NCI-H82 treated with DMSO at 0.1 percent for 48 hours (cell line): Measurements from ENCODE around the gene AMPD1.

Source experiments
- DNase-seq: peaks from one replicate; lab custom pipeline; 2025; ENCODE audit not compliant: unreplicated experiment; lab: John Stamatoyannopoulos, UW

The AMPD1 gene

GRCh38 chr1:114700036-114700600 lies 4.8 kb upstream of the AMPD1 start:
- no peak for DNase-seq

GRCh38 chr1:114696810-114697209 lies 1.5 kb upstream of the AMPD1 start:
- DNase-seq = no peak

GRCh38 chr1:114694540-114695310 lies 621 bp downstream of the AMPD1 start:
- DNase-seq = no peak

GRCh38 chr1:114692947-114693346 lies 2.4 kb downstream of the AMPD1 start:
- DNase-seq = no peak

- DNase-seq = no peak
Measured at GRCh38 chr1:114691061-114691460, 4.3 kb downstream of the AMPD1 start.

- DNase-seq = no peak
Measured at GRCh38 chr1:114690148-114690547, 5.2 kb downstream of the AMPD1 start.

- DNase-seq = no peak
Measured at GRCh38 chr1:114688526-114688925, 6.8 kb downstream of the AMPD1 start.

GRCh38 chr1:114685851-114686250 lies 9.5 kb downstream of the AMPD1 start:
- no peak for DNase-seq

GRCh38 chr1:114677691-114678090 lies 17.7 kb downstream of the AMPD1 start:
- DNase-seq = no peak

- no peak for DNase-seq
Measured at GRCh38 chr1:114676115-114676514, 19.2 kb downstream of the AMPD1 start.

GRCh38 chr1:114671939-114672275 lies 23.4 kb downstream of the AMPD1 start:
- no peak for DNase-seq

GRCh38 chr1:114671011-114671938 lies 24.1 kb downstream of the AMPD1 start:
- DNase-seq = no peak

- peak; percentile 56 for DNase-seq
Measured at GRCh38 chr1:114670083-114671010, 25.0 kb downstream of the AMPD1 start.

- no peak for DNase-seq
Measured at GRCh38 chr1:114669562-114670082, 25.7 kb downstream of the AMPD1 start, which contains the start of gene DENND2C. DENND2C (minus strand) TSS chr1:114670049; CDS start chr1:114625984, 44,065 bp downstream.

- DNase-seq = no peak
Measured at GRCh38 chr1:114668784-114669561, 26.4 kb downstream of the AMPD1 start.

GRCh38 chr1:114668373-114668772 lies 27.0 kb downstream of the AMPD1 start:
- DNase-seq = no peak

GRCh38 chr1:114666954-114667353 lies 28.4 kb downstream of the AMPD1 start:
- no peak for DNase-seq

GRCh38 chr1:114660238-114660637 lies 35.1 kb downstream of the AMPD1 start:
- no peak for DNase-seq

GRCh38 chr1:114651893-114652292 lies 43.5 kb downstream of the AMPD1 start:
- DNase-seq = no peak

- no peak for DNase-seq
Measured at GRCh38 chr1:114648503-114648902, 46.8 kb downstream of the AMPD1 start.
